HG03520 (cell line): ENCODE data around the gene EYS.
"Not testable (repeated sequence)": the region's sequence is repeated elsewhere in the genome, so short reads cannot be mapped to it uniquely, and the experiment has no call there.

Experiments
- ATAC-seq: cut with Tn5 transposase; IDR thresholded peaks from one replicate; pipeline ENCODE4 v1.9.1; 2021; ENCODE audit warnings: mild to moderate bottlenecking, moderate library complexity; ENCODE audit not compliant: unreplicated experiment

Gene EYS

DNA sequence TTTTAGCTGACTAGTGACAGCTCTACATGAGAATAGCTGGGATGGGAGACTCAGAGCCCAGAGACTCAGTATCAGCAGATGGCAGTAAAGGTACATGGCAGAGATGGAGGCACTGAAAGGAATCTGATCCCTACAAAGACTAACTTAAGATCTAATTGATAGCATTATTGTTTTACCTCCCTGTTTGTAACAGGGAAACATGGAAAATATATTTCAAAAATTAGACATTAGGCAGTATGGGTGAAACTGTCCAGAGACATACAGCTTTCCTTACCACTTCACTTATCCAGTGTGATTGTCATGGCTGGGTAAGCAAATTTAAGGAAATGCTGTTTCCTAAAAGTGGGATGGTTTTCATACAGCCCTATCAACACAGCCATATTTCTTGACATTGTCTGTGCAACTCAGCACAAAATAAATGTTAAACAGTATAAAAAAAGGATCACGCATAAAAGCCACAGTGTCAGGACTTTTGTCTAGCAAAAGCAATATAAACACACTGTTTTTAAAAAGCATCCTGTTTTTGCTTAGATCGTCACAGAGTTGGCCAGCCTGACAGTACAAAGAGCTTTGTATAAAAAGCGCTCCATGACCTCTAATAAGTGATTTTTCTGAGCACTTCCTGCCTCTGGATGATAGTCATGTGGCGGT is 1694.5 kb downstream of the EYS start:
- ATAC-seq = peak; percentile 44

DNA sequence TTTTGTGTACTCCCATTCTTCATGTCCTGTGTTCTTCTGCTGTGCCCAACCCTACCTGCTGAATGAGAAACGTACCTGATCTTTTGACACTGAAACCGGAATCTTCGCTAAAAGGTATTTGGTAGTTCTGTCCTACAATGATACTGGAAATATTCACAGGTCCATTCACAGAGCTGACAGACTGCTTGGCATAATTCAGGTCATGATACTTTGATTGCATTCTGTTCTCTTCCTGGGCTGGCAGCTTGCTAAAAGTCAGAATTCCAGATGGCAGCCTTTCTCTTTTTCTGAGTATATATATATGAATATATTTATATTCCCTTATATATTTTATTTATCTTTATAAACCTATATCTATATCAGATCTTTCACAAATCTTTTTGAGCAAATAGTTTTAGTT is 1696.4 kb downstream of the EYS start:
- no peak for ATAC-seq

DNA sequence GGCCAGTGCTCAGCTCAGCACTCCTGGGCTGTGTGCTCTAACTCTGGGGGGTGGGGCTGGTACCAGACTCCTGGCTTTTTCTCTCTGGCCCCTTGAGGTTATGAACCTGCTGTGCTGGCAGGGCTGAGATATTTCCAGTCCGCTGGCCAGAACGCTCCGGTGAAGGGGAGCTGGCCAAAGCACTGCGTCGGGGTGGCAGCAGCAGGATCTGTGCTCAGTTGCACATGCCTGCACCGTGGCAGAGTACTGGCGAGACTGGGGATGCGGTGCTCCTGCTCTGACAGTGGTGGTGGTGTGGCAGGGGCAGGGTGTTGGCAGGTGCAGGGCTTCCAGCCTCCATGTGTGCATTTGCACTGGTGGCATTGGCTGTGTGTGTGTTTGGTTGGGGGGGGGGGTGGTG is 1697.0 kb downstream of the EYS start:
- ATAC-seq = no peak

DNA sequence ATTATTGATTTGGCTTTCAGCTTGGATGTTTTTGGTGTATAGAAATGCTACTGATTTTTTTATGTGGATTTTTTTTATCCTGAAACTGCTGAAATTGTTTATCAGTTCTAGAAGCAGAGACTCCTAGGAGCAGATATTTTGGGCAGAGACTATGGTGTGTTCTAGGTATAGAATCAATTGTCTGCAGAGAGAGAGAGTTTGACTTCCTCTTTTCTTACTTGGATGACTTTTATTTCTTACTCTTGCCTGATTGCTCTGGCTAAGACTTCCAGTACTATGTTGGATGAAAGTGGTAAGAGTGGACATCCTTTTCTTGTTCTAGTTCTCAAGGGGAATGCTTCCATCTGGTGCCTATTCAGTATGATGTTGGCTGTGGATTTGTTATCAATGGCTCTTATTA is 1700.8 kb downstream of the EYS start:
- ATAC-seq = no peak

DNA sequence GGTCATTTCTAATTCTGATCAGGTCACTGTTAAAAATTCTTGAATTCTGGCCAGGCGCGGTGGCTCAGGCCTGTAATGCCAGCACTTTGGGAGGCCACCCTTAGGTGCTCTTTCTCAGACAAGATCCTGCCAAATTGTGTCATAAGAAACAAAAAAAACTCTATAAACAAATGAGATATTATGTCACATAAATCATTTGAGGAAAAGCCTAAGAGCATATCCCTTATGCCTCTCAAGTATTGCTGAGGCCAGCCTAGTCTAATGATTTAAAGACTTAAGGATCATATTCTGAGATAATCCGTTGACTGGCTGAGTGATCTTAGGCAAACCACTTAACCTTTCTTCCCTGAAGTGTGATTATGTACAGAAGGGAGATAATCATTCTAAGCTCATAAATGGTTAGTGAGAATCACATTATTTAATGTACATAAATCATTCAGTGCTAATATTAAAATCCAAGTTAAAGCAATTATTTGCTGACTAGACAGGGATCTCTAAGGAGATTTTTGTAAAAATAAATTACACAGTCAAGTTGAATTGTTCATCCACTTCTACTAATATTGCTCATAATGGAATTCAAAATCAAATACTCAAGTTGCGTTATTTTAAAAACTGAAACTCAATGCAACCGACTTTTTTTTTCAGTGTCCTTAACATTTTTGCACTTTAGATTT is 1706.1 kb downstream of the EYS start:
- ATAC-seq = no peak

DNA sequence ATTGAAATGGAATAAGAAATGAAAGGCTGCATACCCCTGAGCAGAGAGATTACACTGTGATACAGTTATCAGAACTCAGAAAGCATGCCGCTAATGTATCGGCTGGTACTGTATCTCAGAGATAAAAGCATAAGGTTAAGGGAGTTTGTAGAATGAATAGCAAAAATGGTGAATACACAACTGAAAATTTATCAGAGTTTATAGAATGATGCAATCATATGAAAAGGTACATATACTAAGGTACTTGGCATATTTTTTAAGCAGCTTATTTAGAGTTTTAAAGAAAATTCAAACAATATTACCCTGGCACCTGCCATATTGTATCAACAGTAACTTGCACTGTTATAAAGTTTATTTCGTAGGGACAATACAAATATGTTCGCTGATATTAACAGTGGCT is 1707.4 kb downstream of the EYS start:
- ATAC-seq = no peak

DNA sequence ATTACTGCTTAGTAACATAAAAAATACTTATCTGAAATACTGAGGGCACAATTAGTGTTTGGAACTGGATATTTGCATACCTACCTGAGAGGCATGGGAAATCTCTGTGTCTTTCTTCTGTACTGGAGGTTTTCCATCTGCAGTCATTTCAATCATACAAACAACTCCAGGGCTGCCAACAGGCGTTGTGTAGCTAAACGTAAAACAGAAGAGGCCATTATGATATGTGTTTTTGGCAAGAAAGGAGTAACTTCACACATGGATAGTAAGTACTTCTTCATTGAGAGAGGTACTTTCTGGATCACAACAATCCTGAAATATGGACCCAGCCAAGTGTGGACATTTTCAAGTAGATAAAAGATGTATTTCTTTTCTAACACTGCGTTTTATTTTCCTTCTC is 1708.0 kb downstream of the EYS start:
- no peak for ATAC-seq

DNA sequence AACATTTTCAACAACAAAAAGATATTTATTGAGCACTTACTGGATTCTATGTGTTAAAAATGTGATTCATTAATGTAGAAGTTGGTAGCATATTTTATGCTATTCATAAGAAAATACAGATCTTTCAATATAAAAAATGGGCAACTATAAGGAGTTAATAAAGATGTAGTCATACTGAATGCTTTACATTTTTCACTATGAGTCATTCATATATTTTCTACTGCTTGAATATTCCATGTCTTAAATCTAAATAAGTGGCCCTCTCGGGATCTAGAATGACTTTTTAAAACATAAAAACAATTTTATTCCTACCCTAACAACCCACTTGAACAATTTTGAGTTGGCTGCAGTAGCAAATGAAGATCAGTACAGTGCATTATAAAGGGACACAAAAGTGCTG is 1709.3 kb downstream of the EYS start:
- ATAC-seq = no peak

DNA sequence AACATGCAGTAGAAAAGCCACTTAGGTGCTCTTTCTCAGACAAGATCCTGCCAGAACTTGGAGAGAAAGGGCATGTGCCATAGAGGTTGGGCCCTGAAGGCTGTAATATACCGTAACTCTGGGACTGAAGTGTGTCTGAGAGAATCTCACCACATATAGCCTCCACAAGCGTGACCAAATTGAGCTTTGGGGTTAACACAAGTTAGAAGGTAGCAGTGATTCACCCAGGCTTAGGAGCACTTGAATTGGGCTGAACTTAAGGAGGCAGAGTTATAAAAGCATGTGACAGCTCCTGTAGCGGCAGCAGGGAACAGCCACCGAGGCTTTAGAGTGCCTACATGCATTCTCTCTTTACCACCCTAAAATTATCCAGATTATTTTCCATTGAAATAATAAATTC is 1709.8 kb downstream of the EYS start:
- no peak for ATAC-seq

DNA sequence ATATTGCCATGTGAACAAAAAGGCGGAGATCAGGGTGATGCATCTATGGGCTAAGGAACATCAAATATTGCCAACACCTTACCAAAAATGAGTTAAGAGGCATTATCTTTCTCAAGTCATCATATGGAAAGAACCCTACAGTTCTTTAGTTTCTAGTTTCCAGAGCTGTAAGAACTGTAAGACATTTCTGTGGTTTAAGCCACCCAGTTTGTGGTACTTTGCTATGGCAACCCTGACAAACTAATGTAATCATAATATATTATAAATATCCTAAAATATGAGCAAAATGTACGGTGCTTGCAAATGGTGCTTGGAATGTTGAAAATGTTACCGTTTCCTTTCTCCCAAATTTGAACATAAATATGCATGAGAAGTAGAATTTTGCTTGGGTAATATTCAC is 1721.8 kb downstream of the EYS start:
- ATAC-seq = no peak

DNA sequence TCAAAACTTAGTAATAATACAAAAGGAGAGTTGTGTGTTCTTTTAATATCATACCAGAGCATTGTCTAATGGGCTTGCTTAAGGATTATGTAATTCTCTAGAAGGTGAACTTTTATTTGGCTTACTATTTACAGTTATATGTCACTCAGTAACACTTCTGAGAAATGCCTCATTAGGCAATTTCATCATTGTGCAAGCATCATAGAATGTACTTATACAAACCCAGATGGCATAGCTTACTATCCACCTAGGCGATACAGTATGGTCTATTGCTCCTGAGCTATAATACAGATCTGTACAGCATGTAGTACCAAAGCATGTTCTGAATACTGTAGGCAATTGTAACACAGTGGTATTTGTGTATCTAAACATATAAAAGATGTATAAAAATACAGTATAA is 1731.3 kb downstream of the EYS start:
- ATAC-seq = no peak

DNA sequence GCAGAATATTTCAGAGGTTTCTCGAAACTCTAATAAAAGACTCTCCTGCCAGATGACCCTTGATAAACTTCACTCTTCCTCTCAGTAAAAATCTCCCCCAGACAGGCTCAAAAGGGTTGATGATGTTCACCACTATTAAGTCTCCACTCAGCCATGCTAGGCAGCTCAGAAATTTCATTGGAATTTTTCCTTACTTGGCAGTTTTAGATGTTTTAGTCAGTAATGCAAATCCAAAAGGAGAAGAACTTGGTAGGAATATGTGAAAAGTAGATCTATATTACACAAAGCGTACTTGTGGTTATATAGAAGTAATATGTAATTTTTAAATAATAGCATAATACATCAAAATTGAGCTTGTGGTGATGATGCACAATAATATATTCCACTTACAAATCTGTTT is 1738.4 kb downstream of the EYS start:
- no peak for ATAC-seq

DNA sequence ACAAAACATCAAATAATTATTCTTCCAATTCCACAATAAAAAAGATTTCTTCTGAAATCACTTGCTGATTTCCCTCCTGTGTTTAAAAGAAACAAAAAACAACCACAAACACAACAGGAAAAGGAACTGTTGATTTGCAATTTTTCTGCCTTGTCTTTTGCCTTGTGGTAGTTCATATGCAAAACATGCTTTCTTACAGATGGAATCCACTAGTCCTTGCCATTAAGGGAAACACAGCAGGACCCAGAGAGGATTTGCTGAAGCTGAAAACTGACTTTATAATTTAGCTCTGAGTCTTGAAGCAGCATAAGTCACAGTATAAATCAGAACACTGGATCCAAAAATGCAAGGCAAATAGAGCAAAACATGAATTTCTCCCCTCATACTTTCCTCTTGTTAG is 1742.7 kb downstream of the EYS start:
- ATAC-seq = no peak

DNA sequence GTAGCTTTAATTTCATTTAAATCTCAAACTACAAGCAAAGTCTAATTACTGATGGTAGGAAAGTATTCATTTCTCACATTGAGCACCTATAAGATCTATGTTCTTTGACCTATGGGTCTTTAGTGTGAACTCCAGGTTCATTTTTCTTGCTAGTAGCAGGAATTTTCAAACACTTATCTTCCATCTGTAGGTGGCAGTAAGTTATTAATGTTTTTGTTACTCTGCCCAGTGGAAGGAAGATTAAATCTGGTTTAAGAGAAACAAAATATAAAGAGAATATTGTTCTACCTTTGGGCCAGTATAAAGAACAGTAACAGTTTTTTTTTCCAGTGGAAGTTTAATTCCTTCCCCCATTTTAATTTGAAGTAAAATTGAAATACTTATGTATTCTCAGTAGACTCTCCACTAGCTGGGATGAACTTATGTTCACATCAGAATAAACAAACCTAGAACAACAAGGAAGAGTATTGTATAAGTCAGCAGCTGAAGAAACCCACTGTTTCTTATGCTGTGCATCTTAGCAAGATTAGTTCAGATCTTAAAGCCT is 1743.2 kb downstream of the EYS start:
- ATAC-seq = no peak

DNA sequence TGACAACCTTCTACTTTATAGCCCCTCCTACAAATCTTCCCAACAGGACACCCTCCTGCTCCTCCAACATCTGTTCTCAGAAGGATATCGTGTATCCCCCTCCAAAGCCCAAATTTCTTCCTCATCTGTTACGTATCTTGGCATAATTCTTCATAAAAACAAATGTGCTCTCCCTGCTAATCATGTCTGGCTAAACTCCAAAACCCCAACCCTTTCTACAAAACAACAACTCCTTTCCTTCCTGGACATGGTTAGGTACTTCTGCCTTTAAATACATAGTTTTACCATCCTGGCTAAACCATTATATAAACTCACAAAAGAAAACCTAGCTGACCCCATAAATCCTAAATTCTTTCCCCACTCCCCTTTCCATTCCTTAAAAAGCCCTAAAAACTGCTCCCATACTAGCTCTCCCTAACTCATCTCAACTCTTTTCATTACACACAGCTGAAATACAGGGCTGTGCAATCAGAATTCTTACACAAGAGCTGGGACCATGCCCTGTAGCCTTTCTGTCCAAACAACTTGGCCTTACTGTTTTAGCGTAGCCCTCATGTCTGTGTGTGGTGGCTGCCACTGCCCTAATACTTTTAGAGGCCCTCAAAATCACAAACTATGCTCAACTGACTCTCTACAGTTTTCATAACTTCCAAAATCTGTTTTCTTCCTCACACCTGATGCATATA is 1753.5 kb downstream of the EYS start:
- not testable (repeated sequence) for ATAC-seq

DNA sequence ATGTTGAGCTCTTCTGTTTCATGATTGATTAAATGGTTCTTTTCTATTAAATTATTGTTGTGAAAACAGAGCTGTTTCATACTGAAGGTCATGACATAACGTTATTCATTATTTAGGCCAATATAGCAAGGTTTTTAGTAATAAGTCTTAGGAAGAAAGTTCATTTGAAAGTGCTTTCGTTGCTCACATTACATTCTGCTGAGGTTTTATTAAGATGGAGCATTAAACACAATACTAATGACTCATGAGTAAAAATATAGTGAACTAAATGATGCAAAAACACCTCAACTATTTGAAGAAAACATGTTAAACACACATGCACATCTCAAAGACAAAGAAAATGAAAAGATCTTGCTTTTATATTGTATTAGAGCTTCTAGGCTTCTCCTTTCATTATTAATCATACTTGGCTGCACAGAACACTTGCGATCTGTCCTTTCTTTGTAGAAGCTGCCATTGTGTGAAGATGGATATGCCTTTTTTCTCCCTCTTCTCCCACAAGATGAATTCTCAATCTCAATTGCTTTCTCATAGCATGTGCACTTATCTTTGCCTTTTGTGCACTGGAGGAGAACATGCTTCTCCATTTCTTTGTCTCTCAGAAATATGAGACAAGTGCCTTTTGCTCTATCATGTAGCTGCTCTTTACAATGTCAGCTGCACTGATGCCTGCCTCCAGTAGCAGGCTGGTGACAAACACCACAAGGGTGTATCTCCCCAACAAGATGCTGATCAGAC is 1759.1 kb downstream of the EYS start:
- no peak for ATAC-seq

DNA sequence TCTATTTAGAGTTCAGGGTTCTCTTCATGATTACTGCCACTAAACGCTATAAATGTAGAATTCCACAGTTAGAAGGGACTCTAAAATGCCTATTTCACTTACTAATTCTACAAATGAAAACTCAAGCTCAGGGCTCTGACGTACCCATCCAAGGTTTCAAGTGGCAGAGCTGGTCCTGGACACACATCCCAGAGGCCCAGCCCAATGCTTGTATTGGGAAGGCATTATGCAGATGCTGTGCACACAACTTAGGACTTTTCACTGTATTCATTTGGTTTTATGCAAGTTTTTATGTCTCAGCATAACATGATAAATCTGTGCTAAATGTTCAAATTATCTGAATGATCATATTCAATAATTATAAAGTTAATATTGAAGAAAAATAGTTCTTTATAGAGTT is 1761.0 kb downstream of the EYS start:
- no peak for ATAC-seq

DNA sequence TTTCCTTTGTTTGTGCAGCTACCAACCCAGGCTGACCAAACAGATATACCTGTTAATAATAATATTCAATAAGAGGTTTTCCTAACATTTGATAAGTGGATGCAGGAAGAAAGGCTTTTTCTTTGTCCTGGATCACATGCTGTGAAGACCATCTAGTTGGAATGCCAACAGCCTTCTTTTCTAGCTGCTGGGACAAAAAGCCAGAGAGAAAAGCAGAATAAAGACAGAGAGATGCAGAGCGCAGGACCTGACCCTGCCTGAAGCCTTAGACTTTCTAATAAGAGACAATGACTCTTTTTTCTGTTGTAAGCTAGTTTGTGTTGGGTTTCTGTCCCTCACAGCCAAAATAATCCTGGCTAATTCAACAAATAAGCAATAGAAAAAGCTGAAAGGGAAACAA is 1763.2 kb downstream of the EYS start:
- ATAC-seq = no peak

DNA sequence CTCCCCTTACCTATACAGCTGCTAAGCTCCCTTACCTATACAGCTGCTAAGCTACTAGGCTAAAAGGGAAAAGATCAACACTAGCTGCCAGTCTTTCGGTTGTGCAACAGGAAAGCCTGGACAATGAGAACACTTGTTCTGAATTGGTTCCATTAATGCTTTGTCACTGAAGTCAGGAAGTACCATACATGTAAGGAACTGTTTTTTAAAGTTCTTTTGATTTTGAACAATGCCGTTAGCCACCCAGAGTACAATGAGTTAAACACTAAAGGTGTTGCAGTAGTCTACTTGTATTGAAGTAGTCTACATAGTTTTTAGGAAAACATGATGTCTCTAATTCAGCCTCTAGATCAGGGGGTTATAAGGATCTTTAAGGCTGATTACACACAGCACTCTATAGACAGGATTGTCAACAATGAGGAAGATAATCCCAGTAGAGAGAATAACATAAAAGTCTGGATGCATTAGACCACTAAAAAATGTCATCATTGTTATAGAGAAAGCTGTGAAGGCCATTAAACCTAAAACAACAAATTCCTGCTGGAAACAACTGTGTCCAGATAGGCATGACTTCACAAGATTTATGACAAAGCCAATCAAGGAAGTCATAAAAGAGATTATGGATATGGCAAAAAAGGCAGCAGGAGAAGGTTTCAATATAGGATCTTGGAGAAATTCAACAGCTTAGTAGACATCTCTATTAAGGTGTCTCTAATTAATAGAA is 1765.1 kb downstream of the EYS start:
- no peak for ATAC-seq

DNA sequence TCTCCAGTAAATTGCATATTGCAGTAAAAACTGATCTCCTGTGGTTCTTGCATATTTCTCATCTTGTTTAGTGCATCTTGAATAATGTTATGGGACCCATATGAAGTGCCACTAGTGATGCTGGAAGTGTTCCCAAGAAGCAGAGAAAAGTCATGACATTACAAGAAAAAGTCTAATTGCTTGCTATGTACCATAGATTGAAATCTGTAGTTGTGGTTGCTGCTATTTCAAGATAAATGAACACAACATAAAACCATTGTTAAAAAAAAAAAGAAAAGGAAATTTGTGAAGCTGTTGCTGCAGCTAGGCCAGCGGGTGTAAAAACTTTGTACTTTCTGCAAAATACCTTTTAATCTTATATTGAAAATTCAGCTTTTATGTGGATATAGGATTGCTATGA is 1767.0 kb downstream of the EYS start:
- no peak for ATAC-seq

DNA sequence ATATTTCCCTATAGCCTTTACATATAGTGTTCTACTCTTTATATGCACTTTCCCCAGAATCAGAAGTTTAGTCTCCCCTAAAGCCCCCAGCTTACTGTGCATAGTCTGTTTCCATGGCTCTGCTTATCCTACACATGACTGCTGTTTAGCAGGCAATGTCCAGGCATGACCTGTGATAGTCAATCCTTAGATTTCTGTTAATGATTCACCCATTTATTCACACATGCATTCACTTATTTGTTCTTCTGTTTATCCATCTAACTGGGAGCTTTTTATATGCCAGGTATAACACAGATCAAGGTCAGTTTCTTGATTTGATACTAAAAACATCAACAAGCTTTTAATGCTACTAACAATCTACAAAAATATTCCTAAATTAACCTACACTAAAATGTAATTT is 1770.6 kb downstream of the EYS start:
- ATAC-seq = no peak
